ENCODE data around the gene TFB2M. TPM values are rescaled to one million over a fixed set of nuclear protein-coding genes. Genes with fewer than 3 reads are reported as not detected.
"Not testable (repeated sequence)": the region's sequence is repeated elsewhere in the genome, so short reads cannot be mapped to it uniquely, and the experiment has no call there.

TFB2M gene
- total RNA-seq, 2 experiments from 2014 or later, result 15.0 to 17.5 TPM

DNA sequence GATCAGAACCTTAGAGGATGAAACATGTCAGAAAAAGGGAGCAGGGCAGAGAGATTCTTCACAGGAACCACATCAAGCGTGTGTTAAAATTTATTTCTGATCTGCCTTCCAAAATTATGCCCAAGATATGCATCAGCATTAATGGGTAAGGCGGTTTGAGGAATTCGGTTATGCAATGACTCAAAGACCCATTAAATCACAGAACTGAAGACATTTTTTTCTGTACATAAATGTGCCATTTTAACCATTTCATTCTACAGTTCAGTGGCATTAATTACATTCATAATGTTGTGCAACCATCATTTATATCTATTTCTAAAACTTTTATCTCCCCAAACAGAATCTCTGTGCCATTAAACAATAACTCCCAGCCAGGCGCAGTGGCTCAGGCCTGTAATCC, 43.6 kb upstream of the TFB2M start:
- Histone ChIP-seq H3K9me3 (ENCODE audit: low read length) (no peaks in the 10 kb centered on the region), H3K4me2 (ENCODE audit: low read length) (no peak overlapping the region), H3K27ac (ENCODE audit: low read depth, low read length, poor library complexity, severe bottlenecking) (no peak overlapping the region), H3K9me2 (ENCODE audit: insufficient read depth, low read length) (no peaks in the 10 kb centered on the region), H3K4me1 (ENCODE audit: insufficient read depth, low read length, poor library complexity, severe bottlenecking) (no peaks in the 10 kb centered on the region), H4K20me1 (ENCODE audit: insufficient read depth, low read length) (no peaks in the 10 kb centered on the region), H2AFZ (ENCODE audit: low read length) (no peak overlapping the region), H3K79me2 (ENCODE audit: insufficient read depth, low read depth, low read length) (0 out of 2 replicates have a peak, but pooled peaks cover 4% of the 10 kb centered on the region), H3K36me3 (ENCODE audit: insufficient read depth, low read length) (no peaks in the 10 kb centered on the region), H3K4me3 (ENCODE audit: low read depth, low read length, poor library complexity, severe bottlenecking) (no peak overlapping the region)
- ChIA-PET CTCF (ENCODE audit: unreplicated experiment) (no interaction called here), POLR2A (no interaction called here)
- no peak for DNase-seq (ENCODE audit: low spot score)
- intact Hi-C loops (cut with micrococcal nuclease; ENCODE audit: unreplicated experiment), result no loop called here
- TF ChIP-seq, protein P1, sequence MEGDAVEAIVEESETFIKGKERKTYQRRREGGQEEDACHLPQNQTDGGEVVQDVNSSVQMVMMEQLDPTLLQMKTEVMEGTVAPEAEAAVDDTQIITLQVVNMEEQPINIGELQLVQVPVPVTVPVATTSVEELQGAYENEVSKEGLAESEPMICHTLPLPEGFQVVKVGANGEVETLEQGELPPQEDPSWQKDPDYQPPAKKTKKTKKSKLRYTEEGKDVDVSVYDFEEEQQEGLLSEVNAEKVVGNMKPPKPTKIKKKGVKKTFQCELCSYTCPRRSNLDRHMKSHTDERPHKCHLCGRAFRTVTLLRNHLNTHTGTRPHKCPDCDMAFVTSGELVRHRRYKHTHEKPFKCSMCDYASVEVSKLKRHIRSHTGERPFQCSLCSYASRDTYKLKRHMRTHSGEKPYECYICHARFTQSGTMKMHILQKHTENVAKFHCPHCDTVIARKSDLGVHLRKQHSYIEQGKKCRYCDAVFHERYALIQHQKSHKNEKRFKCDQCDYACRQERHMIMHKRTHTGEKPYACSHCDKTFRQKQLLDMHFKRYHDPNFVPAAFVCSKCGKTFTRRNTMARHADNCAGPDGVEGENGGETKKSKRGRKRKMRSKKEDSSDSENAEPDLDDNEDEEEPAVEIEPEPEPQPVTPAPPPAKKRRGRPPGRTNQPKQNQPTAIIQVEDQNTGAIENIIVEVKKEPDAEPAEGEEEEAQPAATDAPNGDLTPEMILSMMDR (conservative IDR thresholded peaks at IDR 0.05; ENCODE audit: low read length), result no peak
- no peak for TF ChIP-seq EZH2phosphoT487 (IDR thresholded peaks at IDR 0.05; ENCODE audit: borderline replicate concordance, low read depth, low read length)
- BruUV-seq (replicated peaks), result no TSS peak

DNA sequence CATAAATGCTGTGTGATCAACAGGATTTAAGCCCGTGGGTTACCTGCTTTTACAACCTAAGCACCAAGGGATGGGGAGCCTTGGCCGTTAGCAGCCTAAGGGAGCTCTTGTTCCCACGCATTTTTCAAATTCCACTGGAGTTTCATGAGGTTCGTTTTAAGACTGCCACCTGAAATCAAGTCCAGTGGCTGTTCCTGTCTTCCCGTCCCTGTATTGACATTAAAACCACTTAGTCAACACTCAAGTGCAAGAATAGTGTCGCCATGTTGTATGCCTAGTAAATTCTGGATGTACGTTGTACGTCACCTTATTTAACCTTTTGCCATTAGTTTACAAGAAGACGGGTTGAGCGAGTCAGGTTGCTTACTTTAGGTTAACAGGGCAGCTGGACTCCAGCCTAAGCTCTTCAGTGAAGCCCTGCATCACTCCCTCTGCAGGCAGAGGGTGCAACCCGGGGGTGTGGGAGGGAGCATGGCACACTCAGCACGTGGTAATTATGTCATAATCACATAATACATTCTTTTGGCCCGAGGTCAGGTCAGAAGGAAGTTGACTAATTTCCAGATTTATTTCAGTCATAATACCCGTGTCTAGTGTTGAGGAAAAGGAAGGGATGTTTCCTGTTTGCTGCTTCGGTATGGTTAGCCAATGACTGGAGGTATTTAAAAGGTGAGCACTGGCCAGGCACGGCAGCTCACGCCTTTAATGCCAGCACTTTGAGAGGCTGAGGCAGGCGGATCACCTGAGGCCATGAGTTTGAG, 42.7 kb upstream of the TFB2M start:
- Histone ChIP-seq H3K4me1 (ENCODE audit: insufficient read depth, low read length, poor library complexity, severe bottlenecking) (no peaks in the 10 kb centered on the region), H4K20me1 (ENCODE audit: insufficient read depth, low read length) (no peaks in the 10 kb centered on the region), H2AFZ (ENCODE audit: low read length) (no peak overlapping the region), H3K4me3 (ENCODE audit: low read depth, low read length, poor library complexity, severe bottlenecking) (no peak overlapping the region), H3K79me2 (ENCODE audit: insufficient read depth, low read depth, low read length) (peaks cover 12% of the 10 kb centered on the region; the same call in 1 of the 2 replicates), H3K9me3 (ENCODE audit: low read length) (no peaks in the 10 kb centered on the region), H3K27ac (ENCODE audit: low read depth, low read length, poor library complexity, severe bottlenecking) (no peak overlapping the region), H3K36me3 (ENCODE audit: insufficient read depth, low read length) (no peaks in the 10 kb centered on the region), H3K9me2 (ENCODE audit: insufficient read depth, low read length) (no peaks in the 10 kb centered on the region), H3K4me2 (ENCODE audit: low read length) (no peak overlapping the region)
- POLR2A ChIA-PET, result no interaction called here
- CTCF ChIA-PET (ENCODE audit: unreplicated experiment), result no interaction called here
- BruUV-seq (replicated peaks), result no TSS peak
- intact Hi-C loops (cut with micrococcal nuclease; ENCODE audit: unreplicated experiment), result no loop called here
- TF ChIP-seq EZH2phosphoT487 (IDR thresholded peaks at IDR 0.05; ENCODE audit: borderline replicate concordance, low read depth, low read length), result no peak
- TF ChIP-seq, protein P1 (conservative IDR thresholded peaks at IDR 0.05; ENCODE audit: low read length), result no peak
- no peak for DNase-seq (ENCODE audit: low spot score)

DNA sequence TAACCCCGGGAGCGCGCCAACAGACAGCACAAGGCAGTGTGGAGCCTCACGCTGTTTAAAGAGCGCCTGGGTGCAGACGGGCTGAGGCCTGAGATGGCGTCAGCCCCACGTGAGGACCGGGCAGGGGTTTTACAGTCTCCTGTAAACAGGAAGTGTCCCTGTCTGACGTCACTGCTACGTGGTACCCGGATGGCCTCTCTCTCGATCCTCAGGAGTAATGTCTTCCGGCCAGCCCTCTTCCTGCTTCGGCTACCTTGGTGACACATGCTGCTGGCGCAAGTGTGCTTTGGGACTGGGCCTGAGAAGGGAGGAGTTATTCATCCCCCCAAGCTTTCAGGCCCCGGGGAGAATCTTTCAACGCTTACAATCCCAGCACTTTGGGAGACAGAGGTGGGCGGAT, 41.4 kb upstream of the TFB2M start:
- H4K20me1 ChIP-seq (ENCODE audit: insufficient read depth, low read length), result no peaks in the 10 kb centered on the region
- ChIA-PET POLR2A (no interaction called here), CTCF (ENCODE audit: unreplicated experiment) (no interaction called here)
- intact Hi-C loops (cut with micrococcal nuclease; ENCODE audit: unreplicated experiment), result no loop called here
- no peak overlapping the region for H2AFZ ChIP-seq (ENCODE audit: low read length)
- H3K4me1 ChIP-seq (ENCODE audit: insufficient read depth, low read length, poor library complexity, severe bottlenecking), result no peaks in the 10 kb centered on the region
- H3K79me2 ChIP-seq (ENCODE audit: insufficient read depth, low read depth, low read length), result peaks cover 15% of the 10 kb centered on the region; the same call in 1 of the 2 replicates
- no TSS peak for BruUV-seq (replicated peaks)
- H3K36me3 ChIP-seq (ENCODE audit: insufficient read depth, low read length), result peaks cover 6% of the 10 kb centered on the region
- DNase-seq (ENCODE audit: low spot score), result no peak
- no peak overlapping the region for H3K4me2 ChIP-seq (ENCODE audit: low read length)
- no peak overlapping the region for H3K4me3 ChIP-seq (ENCODE audit: low read depth, low read length, poor library complexity, severe bottlenecking)
- TF ChIP-seq, protein P1 (conservative IDR thresholded peaks at IDR 0.05; ENCODE audit: low read length), result no peak
- no peak for TF ChIP-seq EZH2phosphoT487 (IDR thresholded peaks at IDR 0.05; ENCODE audit: borderline replicate concordance, low read depth, low read length)
- H3K27ac ChIP-seq (ENCODE audit: low read depth, low read length, poor library complexity, severe bottlenecking), result no peak overlapping the region
- H3K9me2 ChIP-seq (ENCODE audit: insufficient read depth, low read length), result no peaks in the 10 kb centered on the region
- no peaks in the 10 kb centered on the region; the same call in 1 of the 2 replicates for H3K9me3 ChIP-seq (ENCODE audit: low read length)

DNA sequence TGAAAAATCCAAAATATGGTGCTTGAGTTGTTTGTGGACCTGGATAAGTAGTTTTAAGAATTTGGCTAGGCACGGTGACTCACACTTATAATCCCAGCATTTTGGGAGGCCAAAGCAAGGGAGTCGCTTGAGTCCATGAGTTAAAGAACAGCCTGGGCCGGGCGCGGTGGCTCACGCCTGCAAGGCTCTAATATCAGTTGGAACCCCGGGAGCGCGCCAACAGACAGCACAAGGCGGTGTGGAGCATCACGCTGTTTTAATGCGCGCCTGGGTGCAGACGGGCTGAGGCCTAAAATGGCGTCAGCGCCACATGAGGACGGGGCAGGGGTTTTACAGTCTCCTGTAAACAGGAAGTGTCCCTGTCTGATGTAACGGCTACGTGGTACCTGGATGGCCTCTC, 39.2 kb upstream of the TFB2M start:
- DNase-seq (ENCODE audit: low spot score); H4K20me1 ChIP-seq (ENCODE audit: insufficient read depth, low read length); H3K9me3 ChIP-seq (ENCODE audit: low read length); CTCF ChIA-PET (ENCODE audit: unreplicated experiment); H3K4me3 ChIP-seq (ENCODE audit: low read depth, low read length, poor library complexity, severe bottlenecking); H3K27ac ChIP-seq (ENCODE audit: low read depth, low read length, poor library complexity, severe bottlenecking); H3K9me2 ChIP-seq (ENCODE audit: insufficient read depth, low read length); H3K4me2 ChIP-seq (ENCODE audit: low read length); BruUV-seq (replicated peaks); H3K4me1 ChIP-seq (ENCODE audit: insufficient read depth, low read length, poor library complexity, severe bottlenecking); intact Hi-C loops (cut with micrococcal nuclease; ENCODE audit: unreplicated experiment); POLR2A ChIA-PET; H2AFZ ChIP-seq (ENCODE audit: low read length): not testable (repeated sequence)
- Histone ChIP-seq H3K36me3 (ENCODE audit: insufficient read depth, low read length) (peaks cover 17% of the 10 kb centered on the region), H3K79me2 (ENCODE audit: insufficient read depth, low read depth, low read length) (peaks cover 17% of the 10 kb centered on the region; the same call in 1 of the 2 replicates)

Measured in OCI-LY7 (cell line).